HT1080 (cell line): ENCODE results near the gene ZDHHC9. TPM values are rescaled to one million over a fixed set of nuclear protein-coding genes. Genes with fewer than 3 reads are reported as not detected.

ENCODE experiments used
- DNase-seq: peaks from one replicate; pipeline ENCODE4 v3.0.0-alpha.2; 2015; ENCODE audit warnings: low read depth
- total RNA-seq: library from RNA; depleted of rRNA; stranded (reverse); fragments of >200 nt; shearing (Covaris generic); gene quantifications from 2 replicates; pipeline ENCODE4 v1.2.3, GENCODE V29; 2014

The ZDHHC9 gene
- total RNA-seq, 1 experiment from 2014 or later: 11.6 TPM

DNA sequence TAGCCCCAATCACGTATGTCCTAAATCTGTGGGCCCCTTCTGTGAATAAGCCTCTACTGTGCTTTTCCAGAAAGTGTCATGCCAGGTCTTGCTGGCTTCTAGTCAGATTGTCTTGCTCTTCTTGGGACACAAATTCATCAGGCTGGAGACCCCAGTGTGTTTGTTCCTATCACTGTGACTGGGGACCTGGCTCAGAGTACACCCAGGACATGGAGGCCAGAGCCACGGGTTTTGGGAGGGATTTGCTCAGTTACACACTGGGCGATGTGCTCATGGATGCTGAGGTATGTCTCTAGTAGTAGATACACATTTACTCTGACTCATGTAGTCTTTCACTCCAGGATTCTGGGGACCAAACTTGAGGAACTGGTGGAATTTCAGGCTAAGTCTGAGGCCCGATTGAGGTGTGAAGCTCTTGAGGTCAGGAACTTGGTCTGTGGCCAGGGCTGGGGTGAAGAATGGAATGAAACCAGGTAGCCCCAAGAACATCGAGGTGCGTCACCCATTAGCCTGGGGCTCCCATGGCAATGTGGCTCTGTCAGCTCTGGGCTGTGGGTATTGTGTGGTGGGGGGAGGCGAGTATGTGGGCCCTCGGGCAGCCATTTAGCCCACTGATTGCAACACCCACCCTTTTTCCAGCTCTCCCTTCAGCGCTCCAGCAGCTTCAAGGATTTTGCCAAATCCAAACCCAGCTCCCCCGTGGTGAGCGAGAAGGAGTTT, 56.2 kb downstream of the ZDHHC9 start:
- no peak for DNase-seq

DNA sequence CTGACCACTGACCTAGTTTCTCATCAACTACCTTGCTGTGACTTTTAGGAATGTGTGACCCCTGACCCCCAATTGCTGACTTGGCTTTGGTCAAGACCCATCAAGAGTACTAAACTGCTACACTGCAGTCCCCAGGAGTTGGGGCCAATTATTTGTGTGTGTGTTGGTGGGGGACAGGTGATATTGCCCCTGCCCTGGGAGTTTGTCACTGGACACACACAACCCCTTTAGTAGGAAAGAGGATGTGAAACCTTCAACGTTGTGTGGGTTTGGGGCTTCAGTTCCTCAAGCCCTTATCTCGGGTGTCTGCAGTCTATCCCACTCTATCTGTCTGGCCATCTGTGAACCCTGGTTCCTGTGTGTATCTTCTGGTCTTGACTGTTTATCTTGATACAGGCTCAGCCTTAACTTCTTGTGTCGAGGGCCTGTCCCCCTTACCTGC, 57.5 kb downstream of the ZDHHC9 start:
- no peak for DNase-seq

DNA sequence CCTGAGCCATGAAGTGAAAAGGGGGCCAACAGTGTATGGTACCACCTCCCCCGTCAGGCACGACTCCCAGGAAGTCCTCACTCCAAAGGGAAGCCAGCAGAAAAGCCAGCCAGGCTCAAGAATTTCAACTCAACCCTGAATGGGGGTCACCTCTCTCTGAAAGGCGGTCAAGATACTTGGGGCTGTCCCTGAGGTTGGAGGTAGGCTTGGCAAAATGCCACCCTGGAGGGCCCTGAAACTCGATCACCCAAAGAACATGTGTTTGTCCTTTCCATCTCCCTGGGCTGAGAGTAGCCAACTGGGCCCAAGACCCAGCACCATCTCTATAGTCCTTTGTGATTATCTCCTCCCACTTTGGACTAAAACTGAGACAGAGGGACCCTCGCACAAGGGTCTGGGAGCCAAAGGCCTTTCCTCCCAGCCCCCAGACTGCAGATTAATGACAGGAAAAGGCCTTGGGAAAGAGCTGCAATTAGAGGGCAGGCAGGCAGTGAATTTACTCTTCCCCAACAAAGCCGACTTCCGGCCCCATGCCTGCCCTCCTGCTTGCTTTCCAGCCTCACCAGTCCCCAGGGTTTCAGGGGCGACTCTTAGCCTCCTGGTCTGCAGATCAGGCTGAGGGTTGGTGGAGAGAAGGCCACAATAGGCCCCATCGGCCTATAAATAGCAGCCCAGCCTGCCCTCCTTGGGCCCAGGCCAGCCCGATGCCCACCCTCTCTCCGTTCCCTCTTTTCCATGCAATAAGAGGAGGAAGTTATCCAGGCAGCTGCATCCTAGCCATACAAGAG, 58.3 kb downstream of the ZDHHC9 start:
- no peak for DNase-seq

GRCh38 chrX:129784371-129784770, 59.3 kb downstream of the ZDHHC9 start:
- no peak for DNase-seq

- DNase-seq: no peak
These were observed 60.4 kb downstream of the ZDHHC9 start for GRCh38 chrX:129783291-129783713.

DNA sequence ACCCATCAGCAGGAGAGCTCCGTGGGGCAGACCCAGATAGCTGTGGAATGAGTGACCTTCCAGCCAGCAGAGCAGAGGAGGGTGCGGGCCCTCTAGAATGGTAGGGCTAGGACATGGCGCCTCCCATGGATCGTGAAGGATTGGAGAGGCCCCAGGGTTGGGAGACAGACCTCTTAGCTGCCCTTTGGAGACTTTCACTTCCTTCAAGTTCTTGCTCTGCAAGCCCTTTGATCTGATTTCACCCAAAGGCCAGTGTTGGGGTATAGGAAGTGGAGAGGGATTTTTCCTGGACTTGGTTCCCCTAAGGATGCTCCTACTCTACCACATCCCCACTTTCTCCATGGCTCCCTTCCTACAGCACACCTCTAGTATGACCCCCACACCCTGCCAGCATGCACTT, 61.0 kb downstream of the ZDHHC9 start:
- DNase-seq: no peak

DNA sequence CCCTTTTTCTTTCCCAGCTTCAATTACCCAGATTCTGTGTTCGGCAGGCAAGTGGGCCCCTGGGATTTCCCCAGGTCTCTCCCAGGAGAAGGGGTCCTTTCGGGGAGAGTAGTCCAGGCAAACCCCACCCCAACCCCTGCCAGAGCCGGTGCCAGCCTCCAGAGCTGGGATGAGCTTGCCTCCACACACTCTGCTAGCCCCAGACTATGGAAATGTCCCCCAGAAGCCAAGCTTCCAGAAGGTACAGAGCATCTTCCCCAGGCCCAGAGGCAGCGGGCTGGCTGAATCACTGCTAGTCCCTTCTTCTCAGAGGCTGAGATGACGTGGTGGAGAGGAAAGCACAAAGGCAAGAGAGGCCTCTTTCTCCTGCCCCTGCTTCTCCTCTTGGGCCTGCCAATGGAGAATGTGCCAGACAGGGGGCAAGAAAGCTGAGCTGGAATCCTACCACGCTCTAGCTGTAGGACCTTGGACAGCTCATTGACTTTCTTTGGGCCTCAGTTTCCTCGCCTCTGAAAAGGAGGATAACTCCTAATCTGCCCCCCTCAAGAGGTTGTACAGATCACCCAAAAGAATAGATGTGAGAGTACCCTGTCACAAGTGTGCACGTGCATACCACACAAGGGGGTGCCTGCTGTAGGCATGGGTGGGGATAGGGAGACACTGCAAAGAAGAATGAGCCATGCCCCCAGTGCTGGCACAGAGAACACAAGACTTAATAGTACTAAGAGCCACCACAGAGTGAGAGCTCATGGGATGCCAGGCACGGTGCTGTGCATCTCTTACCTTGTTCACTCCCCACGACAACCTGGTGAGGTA, 61.8 kb downstream of the ZDHHC9 start:
- no peak for DNase-seq

GRCh38 chrX:129781134-129781672, 62.5 kb downstream of the ZDHHC9 start:
- DNase-seq: no peak

DNA sequence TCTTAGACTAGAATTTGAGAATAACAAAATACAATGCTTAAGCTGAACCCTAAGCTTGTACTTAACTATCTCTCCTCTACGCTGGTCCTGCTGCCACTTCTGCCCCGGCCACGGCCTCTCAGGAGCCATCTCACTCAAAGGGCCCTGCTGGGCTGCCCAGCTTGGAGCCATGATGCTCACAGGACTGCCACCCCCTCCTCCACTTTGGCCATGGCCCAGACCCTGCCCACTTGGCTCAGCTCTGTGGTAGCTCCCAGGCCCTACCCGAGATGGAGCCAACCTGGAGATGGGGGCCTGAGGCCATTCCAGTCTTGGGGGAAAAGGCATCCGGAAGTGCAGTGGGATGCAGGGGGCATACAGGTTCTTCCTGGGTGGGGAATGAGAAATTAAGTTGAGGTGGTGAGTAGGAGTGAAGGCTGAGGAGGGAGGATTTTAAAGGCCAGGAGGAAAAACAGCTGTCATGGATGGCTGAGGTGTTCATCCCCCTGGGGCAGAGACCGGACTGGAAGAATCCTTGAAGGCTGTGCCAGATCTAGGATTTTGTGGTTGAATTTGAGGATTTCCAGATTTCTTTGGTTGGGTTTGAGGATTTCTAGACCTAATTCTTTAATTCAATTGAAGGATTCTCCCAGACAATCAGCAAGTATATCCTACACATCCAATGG, 63.1 kb downstream of the ZDHHC9 start:
- DNase-seq: no peak

GRCh38 chrX:129779747-129780146, 63.9 kb downstream of the ZDHHC9 start, which contains the start of gene SASH3:
SASH3 (plus strand) TSS chrX:129779949; CDS start chrX:129780098, 149 bp downstream.
- no peak for DNase-seq

- DNase-seq: no peak
These were observed 64.5 kb downstream of the ZDHHC9 start for GRCh38 chrX:129779086-129779672.

DNA sequence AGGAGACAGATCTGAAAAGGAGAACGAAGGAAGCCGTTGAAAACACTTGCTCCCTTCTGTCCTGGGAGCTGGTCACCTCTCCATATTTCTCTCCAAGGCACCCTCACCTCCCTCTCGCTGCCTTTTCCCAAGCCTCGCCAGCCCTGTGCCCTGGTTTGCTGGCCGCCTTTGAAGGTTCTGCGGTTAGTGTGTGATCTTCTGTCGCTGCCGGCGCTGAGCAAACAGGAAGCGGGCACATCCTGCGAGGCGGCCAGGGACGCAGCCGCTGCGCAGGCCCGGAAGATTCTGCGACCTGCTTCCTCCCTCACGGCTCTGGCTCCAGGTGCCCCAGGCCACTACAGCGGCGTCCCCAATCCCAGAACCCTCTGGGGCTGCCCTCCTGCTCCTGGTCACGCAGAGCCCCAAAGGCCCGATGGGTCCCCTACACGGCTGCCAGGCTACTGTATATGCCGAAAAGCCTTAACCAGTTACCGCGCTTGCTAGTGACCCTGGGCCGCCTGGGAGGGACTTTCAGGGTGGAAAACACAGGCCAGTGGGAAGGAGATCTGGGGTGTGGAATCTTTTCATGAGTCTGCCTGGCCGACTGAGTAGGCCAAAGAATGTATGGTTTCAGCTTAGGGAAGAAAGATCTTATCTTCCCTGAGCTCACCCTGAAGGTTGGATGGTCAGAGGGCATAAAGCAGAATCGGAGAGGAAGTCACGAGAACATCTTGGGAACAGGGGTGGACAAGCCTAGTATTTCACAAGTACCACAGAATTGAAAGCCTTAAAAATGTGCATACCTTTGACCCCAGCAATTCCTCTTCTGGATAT, 66.3 kb downstream of the ZDHHC9 start:
- no peak for DNase-seq

- no peak for DNase-seq
These were observed 69.8 kb downstream of the ZDHHC9 start for GRCh38 chrX:129773649-129774458.

- no peak for DNase-seq
These were observed 70.8 kb downstream of the ZDHHC9 start for GRCh38 chrX:129772796-129773431.

- DNase-seq: no peak
These were observed 72.3 kb downstream of the ZDHHC9 start for GRCh38 chrX:129771266-129771995.

DNA sequence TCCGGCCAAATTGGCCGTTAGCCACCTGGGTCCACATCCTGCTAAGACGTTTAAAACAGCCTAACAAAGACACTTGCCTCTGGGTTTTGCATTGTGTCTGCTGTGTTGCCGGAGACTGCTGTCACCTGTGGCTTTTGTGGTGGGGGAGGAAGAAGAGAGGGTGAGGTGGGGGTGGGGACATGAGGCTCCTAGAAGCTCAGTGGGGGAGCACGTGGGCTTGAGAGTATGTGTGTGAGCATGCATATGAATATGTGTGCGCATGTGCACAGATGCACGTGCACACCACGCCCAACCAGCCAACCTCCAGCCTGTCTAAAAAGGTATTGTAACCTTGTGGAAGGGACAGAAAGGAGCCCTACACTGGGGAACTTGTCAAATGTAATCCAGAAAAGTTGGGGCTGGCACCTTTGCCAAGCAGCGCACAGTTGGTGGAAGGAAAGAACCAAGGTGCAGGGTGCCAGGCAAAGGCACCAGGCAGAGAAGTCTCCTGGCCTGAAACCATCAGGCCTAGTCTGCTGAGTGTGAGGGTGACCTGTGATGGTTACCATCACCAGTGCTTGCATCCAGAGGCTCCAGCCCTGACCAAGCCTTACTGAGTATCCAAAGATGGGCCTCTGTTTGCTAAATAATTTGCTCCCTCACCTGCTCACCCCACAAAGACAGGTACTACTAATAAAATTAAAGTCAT, 74.1 kb downstream of the ZDHHC9 start:
- no peak for DNase-seq
